ENCODE data around the gene PRDX6. TPM values are rescaled to one million over a fixed set of nuclear protein-coding genes. Genes with fewer than 3 reads are reported as not detected.
"Not testable (repeated sequence)": the region's sequence is repeated elsewhere in the genome, so short reads cannot be mapped to it uniquely, and the experiment has no call there.

PRDX6 gene
- total RNA-seq, 1 experiment from 2014 or later = 533 TPM

DNA sequence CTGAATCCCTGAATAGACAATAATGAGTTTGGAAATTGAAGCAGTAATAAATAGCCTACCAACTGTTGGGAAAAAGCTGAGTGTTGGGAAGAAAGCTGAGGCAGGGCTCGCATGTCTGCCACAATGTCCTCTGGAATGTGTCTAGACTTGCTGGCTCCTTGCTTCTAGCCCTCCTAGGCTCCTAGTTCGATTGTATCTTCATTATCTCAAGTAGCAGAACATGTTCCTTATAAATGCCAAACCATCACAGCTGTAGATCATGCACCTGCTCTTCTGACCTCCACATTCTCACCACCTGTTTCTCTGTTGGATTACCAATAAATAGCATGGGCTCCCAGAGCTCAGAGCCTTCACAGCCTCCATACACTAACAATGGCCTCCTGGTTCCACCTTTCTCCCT is 12.9 kb upstream of the PRDX6 start:
- H3K9me3 ChIP-seq (ENCODE audit: control insufficient read depth, low read depth, low read length); H2BK20ac ChIP-seq (ENCODE audit: low read depth, low read length, poor library complexity, severe bottlenecking); H3K27ac Mint-ChIP-seq; H2BK15ac ChIP-seq (ENCODE audit: low read depth, low read length); H2AFZ ChIP-seq (ENCODE audit: low read length); H3K4me2 ChIP-seq (ENCODE audit: insufficient read depth, insufficient read length, low read length); H3K27ac ChIP-seq (ENCODE audit: insufficient read length, low read depth, low read length); H3K4me1 ChIP-seq (ENCODE audit: insufficient read depth, low read length); H3K23me2 ChIP-seq (ENCODE audit: insufficient read length, low read depth, low read length, poor library complexity, severe bottlenecking); H4K5ac ChIP-seq (ENCODE audit: insufficient read length, low read depth, low read length); H2BK120ac ChIP-seq (ENCODE audit: low read depth, low read length, poor library complexity, severe bottlenecking); H3K4me1 Mint-ChIP-seq; H3T11ph ChIP-seq (ENCODE audit: low read length); H2AK5ac ChIP-seq (ENCODE audit: insufficient read length, low read length); H3K9ac ChIP-seq (ENCODE audit: extremely low read depth, insufficient read length, low read length); H2BK5ac ChIP-seq (ENCODE audit: insufficient read length, low read length); H3K14ac ChIP-seq (ENCODE audit: insufficient read depth, low read length); H4K8ac ChIP-seq (replicated peaks; ENCODE audit: insufficient read length, low read depth, low read length); H3K27me3 ChIP-seq (ENCODE audit: insufficient read depth, low read length); H3K27me3 Mint-ChIP-seq (ENCODE audit: low read depth); H3K56ac ChIP-seq (ENCODE audit: insufficient read length, low read depth, low read length); H3K4ac ChIP-seq (ENCODE audit: low read depth, low read length); H3K18ac ChIP-seq (ENCODE audit: insufficient read length, low read depth, low read length); H4K20me1 ChIP-seq (ENCODE audit: control insufficient read depth, insufficient read depth, insufficient read length); H3K23ac ChIP-seq (ENCODE audit: insufficient read length, low read depth, low read length); H3K4me3 Mint-ChIP-seq; H2BK12ac ChIP-seq (ENCODE audit: insufficient read length, low read depth, low read length); DNase-seq; H4K91ac ChIP-seq (ENCODE audit: insufficient read length, low read depth, low read length); H3K79me1 ChIP-seq (ENCODE audit: insufficient read depth, low read depth, low read length, poor library complexity, severe bottlenecking); H3K79me2 ChIP-seq (ENCODE audit: insufficient read depth, low read length): not testable (repeated sequence)
- Mint-ChIP-seq H3K9me3 (peaks cover 28 to 43% of the 10 kb centered on the region in 2 experiments; a peak in 4 of 5 replicates), H3K36me3 (ENCODE audit: insufficient read depth in 1 of 3, low read depth in 3 of 3) (peaks cover 47 to 75% (median 74%) of the 10 kb centered on the region in 3 experiments)
- WGBS (ENCODE audit: extremely low coverage, insufficient read length, low lambda C conversion rate) = no CpG with 5 or more reads among the region's 2 CpGs
